ENCODE measurements around the gene TLK2.

The TLK2 gene

DNA sequence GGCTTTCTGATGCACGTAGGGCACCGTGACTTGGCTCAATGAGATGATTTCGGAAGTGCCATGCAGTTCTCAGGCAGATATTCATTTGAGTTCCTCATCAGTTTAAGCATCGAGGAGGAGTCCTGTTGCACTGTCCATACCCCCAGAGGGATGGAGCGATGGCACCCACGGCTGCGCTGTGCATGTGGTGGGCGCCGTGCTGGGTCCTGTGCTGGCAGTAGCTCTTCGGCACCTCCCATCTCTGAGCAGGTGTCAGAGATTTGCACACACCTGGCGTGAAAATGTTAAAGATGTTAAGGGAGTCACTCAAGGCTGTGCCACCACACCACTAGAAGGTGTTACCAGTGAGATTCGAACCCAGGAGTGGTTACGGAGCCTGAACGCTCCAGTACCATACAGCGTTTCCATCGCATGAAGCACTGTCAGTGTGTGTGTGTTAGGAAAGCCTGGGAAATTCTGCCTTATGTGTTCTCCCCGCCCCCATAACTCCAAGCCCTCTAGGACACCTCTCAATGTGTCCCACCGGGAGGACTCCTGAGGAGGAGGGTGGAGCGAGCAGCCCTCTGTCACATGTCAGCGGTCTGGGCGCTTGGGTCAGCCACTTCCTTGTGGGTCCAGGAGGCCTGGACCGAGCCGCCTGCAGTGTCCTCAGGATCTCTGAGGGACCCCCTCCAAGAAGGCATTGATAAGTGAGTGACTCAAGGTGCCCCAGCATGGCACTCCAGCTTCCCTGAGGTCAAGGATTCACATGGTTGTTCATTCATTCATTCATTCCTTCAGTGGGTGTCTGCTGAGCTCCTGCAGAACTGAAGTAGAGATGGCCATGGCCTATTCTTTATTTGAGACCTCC is 152.7 kb downstream of the TLK2 start:
- no peak for DNase-seq (ENCODE audit: low read depth)
- no peak overlapping the region; the same call in 1 of the 2 replicates for H3K4me3 ChIP-seq (ENCODE audit: low read length)
- TF ChIP-seq, protein P1, sequence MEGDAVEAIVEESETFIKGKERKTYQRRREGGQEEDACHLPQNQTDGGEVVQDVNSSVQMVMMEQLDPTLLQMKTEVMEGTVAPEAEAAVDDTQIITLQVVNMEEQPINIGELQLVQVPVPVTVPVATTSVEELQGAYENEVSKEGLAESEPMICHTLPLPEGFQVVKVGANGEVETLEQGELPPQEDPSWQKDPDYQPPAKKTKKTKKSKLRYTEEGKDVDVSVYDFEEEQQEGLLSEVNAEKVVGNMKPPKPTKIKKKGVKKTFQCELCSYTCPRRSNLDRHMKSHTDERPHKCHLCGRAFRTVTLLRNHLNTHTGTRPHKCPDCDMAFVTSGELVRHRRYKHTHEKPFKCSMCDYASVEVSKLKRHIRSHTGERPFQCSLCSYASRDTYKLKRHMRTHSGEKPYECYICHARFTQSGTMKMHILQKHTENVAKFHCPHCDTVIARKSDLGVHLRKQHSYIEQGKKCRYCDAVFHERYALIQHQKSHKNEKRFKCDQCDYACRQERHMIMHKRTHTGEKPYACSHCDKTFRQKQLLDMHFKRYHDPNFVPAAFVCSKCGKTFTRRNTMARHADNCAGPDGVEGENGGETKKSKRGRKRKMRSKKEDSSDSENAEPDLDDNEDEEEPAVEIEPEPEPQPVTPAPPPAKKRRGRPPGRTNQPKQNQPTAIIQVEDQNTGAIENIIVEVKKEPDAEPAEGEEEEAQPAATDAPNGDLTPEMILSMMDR (conservative IDR thresholded peaks at IDR 0.05; ENCODE audit: low read length) = no peak

DNA sequence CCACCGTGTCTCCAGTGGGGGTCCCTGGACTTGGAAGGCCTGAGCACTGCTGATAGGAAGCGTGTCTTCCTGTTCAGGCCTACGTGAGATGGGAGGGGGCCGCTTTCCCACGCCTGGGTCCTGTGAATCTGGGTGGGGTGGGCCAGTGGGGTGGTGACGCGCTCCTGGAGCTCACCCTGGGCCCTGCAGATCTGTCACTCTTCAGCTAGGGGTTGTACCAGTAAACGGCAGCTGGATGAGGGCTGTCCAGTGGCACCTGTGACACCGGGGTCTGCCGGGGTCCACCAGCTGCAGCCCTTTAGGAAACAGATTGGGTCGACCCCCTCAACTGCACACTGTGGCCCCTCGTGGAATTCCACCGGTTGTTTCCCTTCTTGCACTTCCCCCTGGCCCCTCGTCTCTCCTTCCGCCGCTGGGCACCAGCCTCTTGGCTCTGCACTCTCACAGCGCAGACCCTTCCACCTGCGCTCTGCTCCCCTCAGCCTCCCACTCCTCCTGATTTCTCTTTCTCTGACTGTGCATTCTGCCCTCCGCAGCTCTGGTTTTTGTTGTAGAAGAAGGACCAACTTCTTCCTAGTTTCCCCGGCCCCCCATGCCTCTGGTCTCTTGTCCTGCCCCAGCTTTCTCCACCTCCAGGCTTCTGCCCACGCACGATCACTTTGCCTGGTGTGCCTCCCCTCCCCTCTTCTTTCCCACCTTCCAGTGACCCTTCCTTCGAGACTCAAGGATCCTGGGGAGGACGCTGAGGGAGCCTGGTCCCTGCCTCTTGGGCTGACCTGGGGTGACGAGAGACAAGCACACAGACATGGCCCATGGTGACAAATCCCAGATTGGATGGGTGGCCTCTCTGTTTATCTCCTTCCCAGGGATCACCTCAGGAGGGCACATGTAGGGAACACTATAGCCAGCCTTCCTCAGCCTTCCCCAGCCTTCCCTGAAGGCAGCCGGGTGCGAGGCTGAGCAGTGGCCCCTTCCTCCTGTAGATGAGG is 153.6 kb downstream of the TLK2 start:
- no peak overlapping the region for H3K4me3 ChIP-seq (ENCODE audit: low read length)
- DNase-seq (ENCODE audit: low read depth) = no peak
- TF ChIP-seq, protein P1 (conservative IDR thresholded peaks at IDR 0.05; ENCODE audit: low read length) = no peak

DNA sequence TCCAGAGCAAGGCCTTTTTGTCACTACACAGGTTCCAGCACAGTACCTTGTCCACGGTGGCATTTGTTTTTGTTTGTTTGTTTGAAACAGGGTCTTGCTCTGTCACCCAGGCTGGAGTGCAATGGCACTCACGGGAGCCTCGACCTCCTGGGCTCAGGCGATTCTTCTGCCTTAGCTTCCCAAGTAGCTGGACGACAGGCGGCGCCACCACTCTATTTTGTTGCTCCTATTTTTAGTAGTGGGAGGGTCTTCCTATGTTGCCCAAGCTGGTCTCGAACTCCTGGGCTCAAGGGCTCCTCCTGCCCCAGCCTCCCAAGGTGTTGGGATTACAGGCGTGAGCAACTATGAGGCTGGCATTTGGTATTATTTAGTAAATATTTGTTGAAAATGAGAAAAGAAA is 159.2 kb downstream of the TLK2 start:
- H3K4me3 ChIP-seq (ENCODE audit: low read length) = no peak overlapping the region
- TF ChIP-seq, protein P1 (conservative IDR thresholded peaks at IDR 0.05; ENCODE audit: low read length) = no peak
- DNase-seq (ENCODE audit: low read depth) = no peak

DNA sequence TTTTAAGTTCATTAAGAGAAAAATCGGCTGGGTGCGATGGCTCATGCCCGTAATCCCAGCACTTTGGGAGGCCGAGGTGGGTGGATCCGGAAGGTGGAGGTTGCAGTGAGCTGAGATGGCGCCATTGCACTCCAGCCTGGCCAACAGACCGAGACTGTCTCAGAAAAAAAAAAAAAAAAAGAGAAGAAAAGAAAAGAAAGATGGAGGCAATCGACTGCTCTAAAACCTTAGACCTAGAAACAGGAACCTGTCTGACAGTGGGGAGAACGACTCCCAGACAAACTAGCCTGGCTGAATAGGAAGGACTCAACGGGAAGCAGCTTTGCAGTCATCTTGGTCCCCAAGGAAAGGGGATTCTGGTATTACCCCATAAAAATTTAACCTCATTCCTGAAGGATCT is 162.5 kb downstream of the TLK2 start:
- H3K4me3 ChIP-seq (ENCODE audit: low read length) = no peak overlapping the region
- TF ChIP-seq, protein P1 (conservative IDR thresholded peaks at IDR 0.05; ENCODE audit: low read length) = no peak
- no peak for DNase-seq (ENCODE audit: low read depth)

DNA sequence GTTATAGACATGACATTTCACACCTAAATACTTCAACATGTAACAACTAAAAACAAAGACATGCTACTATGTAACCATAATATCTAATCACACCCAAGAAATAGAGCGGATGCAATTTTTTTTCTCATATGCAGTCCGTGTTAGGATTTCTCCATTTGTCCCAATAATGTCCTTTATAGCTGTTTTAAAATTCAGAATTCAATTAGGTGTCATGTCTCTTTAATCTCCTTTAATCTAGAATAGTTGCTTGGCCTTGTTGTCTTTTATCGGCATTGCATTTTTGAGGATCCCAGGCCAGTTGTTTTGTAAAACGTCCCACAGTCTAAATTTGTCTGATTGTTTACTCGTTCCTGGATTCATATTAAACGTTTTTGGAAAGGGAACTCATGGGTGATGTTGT is 163.3 kb downstream of the TLK2 start:
- DNase-seq (ENCODE audit: low read depth) = no peak
- TF ChIP-seq, protein P1 (conservative IDR thresholded peaks at IDR 0.05; ENCODE audit: low read length) = no peak

DNA sequence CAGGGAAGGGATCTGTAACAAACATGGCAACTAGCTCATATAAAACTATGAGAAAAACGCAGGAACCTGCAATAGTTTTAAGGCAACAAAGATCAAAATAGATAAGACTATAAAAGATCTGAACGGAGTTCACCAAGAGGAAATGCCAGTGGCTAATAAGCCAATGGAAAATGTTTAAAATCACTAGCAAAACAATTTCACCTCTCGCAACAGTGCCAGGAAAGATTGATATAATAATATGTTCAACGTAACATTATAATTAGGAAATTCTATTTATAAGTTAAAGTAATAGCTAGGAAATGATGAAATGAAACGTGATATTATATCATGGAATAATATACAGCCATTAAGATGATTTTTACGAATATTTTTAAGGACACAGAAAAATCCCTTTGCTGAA is 164.9 kb downstream of the TLK2 start:
- no peak overlapping the region for H3K4me3 ChIP-seq (ENCODE audit: low read length)
- TF ChIP-seq, protein P1 (conservative IDR thresholded peaks at IDR 0.05; ENCODE audit: low read length) = no peak

More for the DNA sequence above, 163.3 kb downstream of the TLK2 start:
- no peak overlapping the region for H3K4me3 ChIP-seq (ENCODE audit: low read length)

More for the DNA sequence above, 164.9 kb downstream of the TLK2 start:
- no peak for DNase-seq (ENCODE audit: low read depth)
